ENCODE results near the gene MAGEF1. TPM values are rescaled to one million over a fixed set of nuclear protein-coding genes. Genes with fewer than 3 reads are reported as not detected.

Gene MAGEF1
- polyA plus RNA-seq, 1 donor from 2014 or later: 20.0 TPM

- peaks cover 2% of the 10 kb centered on the region for H3K36me3 Mint-ChIP-seq
- no peak overlapping the region for H3K4me3 Mint-ChIP-seq
- H3K9me3 Mint-ChIP-seq: no peaks in the 10 kb centered on the region
- H3K4me1 Mint-ChIP-seq: peaks cover 0 to 2% (median 0%) of the 10 kb centered on the region in 3 donors
- peaks cover 9% of the 10 kb centered on the region for H3K27me3 Mint-ChIP-seq
- no peak overlapping the region for H3K27ac Mint-ChIP-seq
Observed at GRCh38 chr3:184749168-184749744, 37.4 kb upstream of the MAGEF1 start.

DNA sequence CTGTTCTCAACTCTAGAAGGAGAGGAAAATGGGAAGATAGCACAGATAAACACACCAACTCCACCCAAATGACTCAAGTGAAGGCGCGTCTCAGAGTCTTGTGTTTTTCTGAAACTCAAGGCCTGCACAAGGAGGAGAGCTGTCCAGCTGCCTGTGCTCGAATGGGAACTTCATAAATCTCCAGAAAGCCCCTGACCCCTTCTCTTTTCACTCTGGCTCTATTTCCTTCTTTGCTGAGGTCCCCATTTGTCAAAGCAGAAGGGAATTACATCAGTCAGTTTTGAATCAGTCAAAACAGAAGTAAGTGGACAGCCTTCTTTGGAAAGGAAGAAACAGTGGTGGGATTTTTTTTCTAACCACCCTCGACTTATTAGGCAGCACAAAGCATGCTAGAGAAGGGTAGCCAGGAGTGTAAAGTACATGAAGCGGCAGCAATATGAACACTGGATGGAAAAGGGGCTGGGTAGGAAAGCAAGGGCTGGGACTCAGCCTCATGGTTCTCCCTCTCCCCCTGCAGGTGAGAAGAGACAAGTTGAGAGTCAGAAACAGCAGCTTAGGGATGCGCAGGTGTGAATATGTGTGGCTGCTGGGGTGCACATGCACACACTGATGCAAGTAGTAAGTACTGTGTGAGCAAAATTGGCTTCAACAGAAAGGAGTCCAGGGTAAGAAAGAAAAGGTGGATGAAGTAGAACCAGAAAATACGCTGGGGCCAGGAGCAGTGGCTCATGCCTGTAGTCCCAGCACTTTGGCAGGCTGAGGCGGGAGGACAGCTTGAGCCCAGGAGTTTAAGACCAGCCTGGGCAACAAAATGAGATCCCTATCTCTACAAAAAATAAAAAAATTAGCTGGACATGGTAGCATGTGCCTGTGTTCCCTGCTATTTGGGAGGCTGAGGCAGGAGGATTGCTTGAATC lies 36.6 kb upstream of the MAGEF1 start:
- Mint-ChIP-seq H3K4me3 (no peak overlapping the region), H3K27ac (no peak overlapping the region)

DNA sequence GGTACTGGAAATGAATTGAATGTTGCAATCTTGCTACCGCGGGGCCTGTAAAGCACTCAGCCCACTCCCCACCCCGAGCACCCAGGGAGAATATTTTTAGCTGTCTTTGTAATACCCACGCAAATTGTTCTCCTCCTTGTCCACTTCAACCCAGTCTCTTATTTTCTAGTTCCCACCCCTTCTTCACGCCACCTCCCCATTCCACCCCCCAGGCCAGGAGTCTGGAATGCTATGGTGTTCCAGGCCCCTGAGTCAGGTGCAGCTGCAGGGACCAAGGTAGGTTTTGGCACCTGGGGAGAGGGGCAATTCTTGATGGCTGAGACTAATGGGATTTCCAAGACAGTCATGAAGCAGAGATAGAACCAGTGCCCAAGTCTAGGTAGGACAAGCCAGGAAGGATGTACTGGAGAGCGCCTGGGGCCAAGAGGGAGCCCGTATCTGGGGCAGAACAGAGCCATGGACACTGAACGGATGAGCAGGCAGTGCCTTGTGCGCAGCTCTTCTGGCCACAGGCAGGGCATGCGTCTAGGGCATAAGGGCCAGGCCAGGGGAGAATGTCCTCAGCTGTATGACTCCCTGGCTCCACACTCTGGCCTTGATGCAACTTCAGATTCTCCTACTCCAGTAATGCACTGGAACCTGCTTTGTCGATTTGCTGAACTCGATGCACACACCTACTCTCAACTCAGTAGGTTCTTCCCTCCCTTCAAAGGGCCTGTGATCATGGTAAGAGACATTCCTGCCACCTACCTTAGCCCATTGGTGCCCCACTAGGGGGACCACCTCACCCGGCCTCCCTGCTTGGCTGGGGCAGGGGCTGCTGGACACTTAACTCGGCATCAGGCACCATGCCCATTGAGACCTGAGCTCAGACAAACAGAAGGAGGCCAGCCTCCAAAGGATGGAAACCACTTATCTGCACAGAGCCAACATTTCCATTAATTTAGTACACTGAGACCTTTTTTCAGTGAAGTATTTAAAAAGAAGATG lies 34.6 kb upstream of the MAGEF1 start:
- Mint-ChIP-seq H3K4me1 (peaks cover 0 to 2% (median 1%) of the 10 kb centered on the region in 3 donors), H3K27me3 (peaks cover 9% of the 10 kb centered on the region), H3K27ac (peak overlapping the region in 1 of 3 donors; percentile 81), H3K4me3 (peak overlapping the region in 1 of 4 donors; percentile 73), H3K9me3 (no peaks in the 10 kb centered on the region), H3K36me3 (peaks cover 2% of the 10 kb centered on the region)

More for the DNA sequence above, 36.6 kb upstream of the MAGEF1 start:
- no peaks in the 10 kb centered on the region for H3K9me3 Mint-ChIP-seq
- H3K4me1 Mint-ChIP-seq: peaks cover 0 to 2% (median 0%) of the 10 kb centered on the region in 3 donors
- H3K27me3 Mint-ChIP-seq: peaks cover 9% of the 10 kb centered on the region
- peaks cover 2% of the 10 kb centered on the region for H3K36me3 Mint-ChIP-seq

DNA sequence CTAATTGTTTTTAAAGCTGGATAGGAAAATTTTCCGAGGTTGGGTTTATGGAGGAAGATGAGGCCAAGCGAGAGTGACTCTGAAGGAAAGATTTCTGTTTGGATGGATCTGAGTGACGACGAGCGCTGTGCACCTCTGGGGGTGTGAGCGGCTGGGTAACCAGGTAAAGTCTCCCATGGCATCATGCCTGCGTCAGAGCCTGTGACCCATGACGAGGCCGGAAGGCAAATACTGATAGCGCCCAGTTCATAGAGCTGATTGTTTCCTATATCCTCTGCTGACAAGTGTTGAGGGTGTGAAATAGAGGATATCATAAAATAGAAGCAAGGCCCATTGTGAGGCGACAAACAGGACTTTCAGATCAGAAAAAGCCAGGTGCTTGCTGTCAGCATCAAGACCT lies 33.7 kb upstream of the MAGEF1 start:
- Mint-ChIP-seq H3K36me3 (peaks cover 2% of the 10 kb centered on the region), H3K27ac (no peak overlapping the region), H3K4me1 (peaks cover 0 to 2% (median 1%) of the 10 kb centered on the region in 3 donors)

GRCh38 chr3:184743248-184743647 lies 31.4 kb upstream of the MAGEF1 start:
- no peak overlapping the region for H3K27ac Mint-ChIP-seq
- H3K36me3 Mint-ChIP-seq: peaks cover 2% of the 10 kb centered on the region
- peaks cover 5% of the 10 kb centered on the region for H3K27me3 Mint-ChIP-seq
- H3K9me3 Mint-ChIP-seq: no peaks in the 10 kb centered on the region
- peaks cover 0 to 2% (median 1%) of the 10 kb centered on the region in 3 donors for H3K4me1 Mint-ChIP-seq
- H3K4me3 Mint-ChIP-seq: no peak overlapping the region

More for the DNA sequence above, 33.7 kb upstream of the MAGEF1 start:
- Mint-ChIP-seq H3K4me3 (no peak overlapping the region), H3K9me3 (no peaks in the 10 kb centered on the region), H3K27me3 (peaks cover 9% of the 10 kb centered on the region)

DNA sequence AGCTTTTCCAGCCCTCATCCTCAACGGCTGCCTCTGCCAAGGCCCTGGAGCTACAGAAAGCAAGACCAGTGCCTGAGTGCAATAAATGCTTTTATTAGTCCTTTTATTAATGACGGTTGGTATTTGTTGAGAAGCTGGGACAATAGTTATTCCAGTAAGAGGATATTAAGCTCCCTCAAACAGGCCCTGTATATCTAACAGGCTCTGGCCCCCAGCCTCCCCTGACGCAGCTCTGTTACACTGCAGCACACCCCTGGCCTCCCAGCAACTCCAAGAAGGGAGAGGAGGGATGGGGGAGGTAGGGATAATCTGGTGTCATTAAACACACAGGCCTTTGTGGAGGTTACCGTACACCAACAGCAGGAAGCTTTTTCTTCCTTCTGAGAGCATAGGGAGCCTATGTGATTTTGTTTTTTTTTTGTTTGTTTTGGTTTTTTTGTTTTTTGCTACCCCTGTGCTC lies 30.8 kb upstream of the MAGEF1 start:
- Mint-ChIP-seq H3K27ac (no peak overlapping the region), H3K4me1 (peaks cover 0 to 2% (median 1%) of the 10 kb centered on the region in 3 donors), H3K9me3 (no peaks in the 10 kb centered on the region), H3K27me3 (peaks cover 5% of the 10 kb centered on the region), H3K36me3 (peaks cover 2% of the 10 kb centered on the region), H3K4me3 (no peak overlapping the region)

DNA sequence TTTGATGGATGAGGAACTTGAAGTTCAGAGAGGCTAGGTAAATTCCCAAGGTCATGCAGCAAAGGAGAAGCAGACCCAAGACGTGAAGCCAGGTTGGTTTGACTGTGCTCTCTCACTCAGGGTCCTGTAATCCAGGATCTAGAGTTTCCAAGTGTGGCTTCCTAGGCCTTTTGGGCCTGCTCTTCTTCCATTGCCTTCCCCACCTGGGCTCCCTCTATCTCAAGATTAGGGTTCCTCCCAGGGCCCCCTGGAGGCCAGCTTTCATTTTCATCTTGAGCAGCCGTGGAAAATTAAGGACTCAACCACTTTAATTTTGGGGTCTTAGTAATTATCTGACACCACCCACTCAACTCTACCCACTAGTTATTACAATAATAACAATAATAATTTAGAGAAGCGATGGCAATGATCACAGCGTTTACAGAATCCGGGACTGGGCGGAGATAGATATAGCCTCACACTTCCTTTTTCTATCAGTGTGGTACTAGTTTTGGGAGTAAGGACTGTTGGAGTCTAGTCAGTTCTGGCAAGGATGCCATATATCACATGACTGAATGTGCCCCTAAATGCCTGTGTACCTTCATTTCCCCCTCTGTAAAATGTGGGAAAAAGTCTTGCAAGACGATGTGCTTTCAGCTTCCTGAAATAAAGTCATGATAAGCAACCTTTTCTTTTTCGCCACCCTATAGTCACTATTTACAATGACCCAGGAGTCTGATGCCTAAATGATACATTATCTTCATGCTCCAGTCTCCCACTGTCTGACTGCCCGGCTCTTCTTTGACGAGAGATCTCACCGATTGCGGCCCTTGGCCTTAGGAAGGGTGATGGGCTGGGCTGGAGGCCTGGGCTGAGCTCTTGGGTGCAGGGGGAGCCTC lies 30.2 kb upstream of the MAGEF1 start:
- Mint-ChIP-seq H3K27me3 (peaks cover 5% of the 10 kb centered on the region), H3K27ac (peak overlapping the region in 1 of 3 donors; percentile 59), H3K9me3 (no peaks in the 10 kb centered on the region), H3K4me3 (no peak overlapping the region), H3K36me3 (peaks cover 2% of the 10 kb centered on the region), H3K4me1 (peaks cover 0 to 2% (median 1%) of the 10 kb centered on the region in 3 donors)

GRCh38 chr3:184741259-184741556 lies 29.3 kb upstream of the MAGEF1 start:
- Mint-ChIP-seq H3K9me3 (no peaks in the 10 kb centered on the region), H3K4me1 (peaks cover 0 to 1% (median under 1%) of the 10 kb centered on the region in 3 donors), H3K36me3 (peaks cover 2% of the 10 kb centered on the region), H3K27me3 (peaks cover 5% of the 10 kb centered on the region), H3K4me3 (no peak overlapping the region), H3K27ac (peak overlapping the region in 2 of 3 donors; percentile 16 to 59)

GRCh38 chr3:184740509-184741258 lies 28.8 kb upstream of the MAGEF1 start:
- Mint-ChIP-seq H3K27me3 (peaks cover 4% of the 10 kb centered on the region), H3K36me3 (peaks cover 2% of the 10 kb centered on the region), H3K27ac (peak overlapping the region in 1 of 3 donors; percentile 16), H3K4me3 (no peak overlapping the region), H3K9me3 (no peaks in the 10 kb centered on the region), H3K4me1 (peaks cover 0 to 1% (median 0%) of the 10 kb centered on the region in 3 donors)

DNA sequence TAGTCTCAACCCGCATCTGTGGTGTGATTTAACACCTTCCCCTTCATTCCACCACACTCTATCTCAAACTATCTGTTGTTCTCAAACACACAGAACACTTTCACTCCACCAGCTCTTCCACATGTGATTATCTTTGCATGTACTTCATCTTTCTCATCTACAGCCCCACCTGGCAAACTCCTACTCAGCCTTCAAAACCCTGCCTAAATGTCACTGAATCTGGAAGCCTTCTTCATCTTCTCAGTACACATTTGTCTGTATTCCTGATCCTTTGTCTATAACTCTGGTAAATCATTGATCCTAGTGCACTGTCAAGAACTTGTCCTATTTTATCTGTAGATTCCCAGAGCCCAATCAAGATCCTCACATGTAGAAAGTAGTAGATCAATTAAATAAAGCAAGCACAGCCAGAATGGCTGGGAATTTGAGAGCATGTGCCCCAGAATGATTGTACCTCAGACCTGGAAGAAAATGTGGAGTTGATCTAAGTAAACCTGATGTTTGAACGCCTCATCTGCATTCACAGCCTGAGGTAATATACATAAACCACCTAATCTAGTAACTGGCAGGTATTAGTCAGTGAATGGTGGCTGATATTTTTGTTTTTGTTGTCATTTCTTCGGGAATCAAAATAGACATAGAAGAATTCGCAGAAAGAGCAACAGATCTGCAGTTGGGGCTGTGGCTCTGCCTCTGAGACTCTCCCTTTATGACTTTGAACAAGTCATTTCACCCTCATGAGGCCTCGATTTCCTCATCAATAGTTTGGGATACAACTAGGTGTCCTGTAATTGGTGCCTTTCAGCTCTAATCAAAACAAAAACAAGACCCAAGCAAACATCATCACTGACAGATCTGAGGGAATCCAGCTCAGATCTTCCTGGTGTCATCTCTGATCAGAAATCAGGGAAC lies 28.0 kb upstream of the MAGEF1 start:
- Mint-ChIP-seq H3K36me3 (peaks cover 5% of the 10 kb centered on the region), H3K4me1 (peaks cover 0 to 1% (median 0%) of the 10 kb centered on the region in 3 donors), H3K27ac (no peak overlapping the region), H3K9me3 (no peaks in the 10 kb centered on the region), H3K4me3 (no peak overlapping the region), H3K27me3 (peaks cover 4% of the 10 kb centered on the region)

GRCh38 chr3:184738982-184739381 lies 27.1 kb upstream of the MAGEF1 start:
- Mint-ChIP-seq H3K4me1 (peaks cover 0 to 1% (median 0%) of the 10 kb centered on the region in 3 donors), H3K27me3 (peaks cover 7% of the 10 kb centered on the region), H3K27ac (no peak overlapping the region), H3K9me3 (no peaks in the 10 kb centered on the region), H3K4me3 (no peak overlapping the region), H3K36me3 (peaks cover 3% of the 10 kb centered on the region)

- H3K9me3 Mint-ChIP-seq: no peaks in the 10 kb centered on the region
- H3K4me3 Mint-ChIP-seq: no peak overlapping the region
- H3K27me3 Mint-ChIP-seq: peaks cover 7% of the 10 kb centered on the region
- peaks cover 0 to 1% (median 0%) of the 10 kb centered on the region in 3 donors for H3K4me1 Mint-ChIP-seq
- H3K27ac Mint-ChIP-seq: no peak overlapping the region
- peaks cover 3% of the 10 kb centered on the region for H3K36me3 Mint-ChIP-seq
Observed at GRCh38 chr3:184738506-184738890, 26.6 kb upstream of the MAGEF1 start.
